Common myeloid progenitor, CD34-positive (primary cell): ENCODE data around the gene SPNS2.

Source experiments
- CTCF ChIA-PET: fragments of 350-600 bp; sonication (Branson Sonifier 250); formaldehyde crosslinking; loops from one replicate; lab custom pipeline; 2021; ENCODE audit warnings: antibody characterized with exemption; lab: Charles Lee
- POLR2A ChIA-PET: fragments of 350-600 bp; sonication (Branson Sonifier 250); formaldehyde crosslinking; loops from one replicate; lab custom pipeline; 2021; ENCODE audit warnings: antibody characterized with exemption; lab: Charles Lee
- DNase-seq, 3 donors: peaks; one replicate each; pipeline versions ENCODE4 v3.0.0 to v3.0.0-alpha.2; 2013
- H3K27ac ChIP-seq, 2 experiments: 1 replicate in 1 of 2; 2 replicates in 1 of 2; pipeline ENCODE4 v1.7.0; 2013; ENCODE audit warnings: inconsistent platforms in 2 of 2, low read length in 2 of 2, mild to moderate bottlenecking in 2 of 2, low read depth in 1 of 2, moderate library complexity in 1 of 2; ENCODE audit not compliant: severe bottlenecking in 2 of 2, insufficient read depth in 1 of 2, poor library complexity in 1 of 2
- H3K27me3 ChIP-seq, 5 experiments: replicated peaks in 2 of 5; 1 replicate in 3 of 5; 2 replicates in 2 of 5; pipeline versions ENCODE4 v1.6.1 to v1.7.0; 2013; ENCODE audit warnings: low read length in 4 of 5, mild to moderate bottlenecking in 2 of 5, moderate library complexity in 2 of 5, inconsistent platforms in 1 of 5; ENCODE audit not compliant: insufficient read depth in 5 of 5, control insufficient read depth in 4 of 5
- H3K36me3 ChIP-seq, 4 experiments: 1 replicate in 2 of 4; 2 replicates in 2 of 4; pipeline versions ENCODE4 v1.6.1 to v1.7.0; 2013; ENCODE audit warnings: low read length in 3 of 4, control low read depth in 1 of 4, mild to moderate bottlenecking in 1 of 4; ENCODE audit not compliant: control insufficient read depth in 4 of 4, insufficient read depth in 4 of 4
- H3K4me1 ChIP-seq, 4 experiments: 1 replicate in 3 of 4; 2 replicates in 1 of 4; pipeline versions ENCODE4 v1.6.1 to v1.7.1; 2013; ENCODE audit warnings: low read length in 3 of 4, mild to moderate bottlenecking in 3 of 4, control low read depth in 1 of 4, inconsistent platforms in 1 of 4, moderate library complexity in 1 of 4; ENCODE audit not compliant: control insufficient read depth in 4 of 4, insufficient read depth in 4 of 4; ENCODE audit errors: control extremely low read depth in 1 of 4
- H3K4me3 ChIP-seq, 7 experiments: 1 replicate in 4 of 7; 2 replicates in 3 of 7; pipeline versions ENCODE4 v1.5.1 to v1.7.0; 2013; ENCODE audit warnings: mild to moderate bottlenecking in 7 of 7, low read length in 6 of 7, moderate library complexity in 6 of 7, inconsistent platforms in 2 of 7, low read depth in 2 of 7, control low read depth in 1 of 7; ENCODE audit not compliant: insufficient read depth in 4 of 7, control insufficient read depth in 1 of 7; ENCODE audit errors: extremely low read depth in 1 of 7
- H3K9me3 ChIP-seq, 5 experiments: 1 replicate in 4 of 5; 2 replicates in 1 of 5; pipeline versions ENCODE4 v1.6.1 to v1.7.1; 2013; ENCODE audit warnings: low read length in 4 of 5, mild to moderate bottlenecking in 2 of 5, inconsistent platforms in 1 of 5, low read depth in 1 of 5, moderate library complexity in 1 of 5; ENCODE audit not compliant: control insufficient read depth in 4 of 5, insufficient read depth in 2 of 5; ENCODE audit errors: control extremely low read depth in 1 of 5
- whole genome bisulfite sequencing: methylation state at CpG from one replicate; pipeline ENCODE4 v1.1.5; 2013; ENCODE audit not compliant: insufficient coverage; 5-methylcytosine and 5-hydroxymethylcytosine counted together

Gene SPNS2

GRCh38 chr17:4487820-4488716 lies 10.6 kb upstream of the SPNS2 start:
- CTCF ChIA-PET = interaction anchor here (1.0 kb wide), 1 partner anchor 9 kb away, joined by 3 read pairs; no protein-coding TSS in a partner anchor
- 78% methylated on average over 19 of the region's 24 CpGs for WGBS
- Histone ChIP-seq H3K27me3 (no peaks in the 10 kb centered on the region), H3K9me3 (no peaks in the 10 kb centered on the region), H3K4me1 (peaks cover 2 to 65% (median 52%) of the 10 kb centered on the region in 4 experiments), H3K27ac (no peak overlapping the region), H3K4me3 (no peak overlapping the region), H3K36me3 (peaks cover 0 to 37% (median 2%) of the 10 kb centered on the region in 4 experiments)
- POLR2A ChIA-PET = interaction anchor here (0.6 kb wide), 2 partner anchors 12 to 55 kb away, joined by 3 read pairs; no protein-coding TSS in a partner anchor
- no peak for DNase-seq

DNA sequence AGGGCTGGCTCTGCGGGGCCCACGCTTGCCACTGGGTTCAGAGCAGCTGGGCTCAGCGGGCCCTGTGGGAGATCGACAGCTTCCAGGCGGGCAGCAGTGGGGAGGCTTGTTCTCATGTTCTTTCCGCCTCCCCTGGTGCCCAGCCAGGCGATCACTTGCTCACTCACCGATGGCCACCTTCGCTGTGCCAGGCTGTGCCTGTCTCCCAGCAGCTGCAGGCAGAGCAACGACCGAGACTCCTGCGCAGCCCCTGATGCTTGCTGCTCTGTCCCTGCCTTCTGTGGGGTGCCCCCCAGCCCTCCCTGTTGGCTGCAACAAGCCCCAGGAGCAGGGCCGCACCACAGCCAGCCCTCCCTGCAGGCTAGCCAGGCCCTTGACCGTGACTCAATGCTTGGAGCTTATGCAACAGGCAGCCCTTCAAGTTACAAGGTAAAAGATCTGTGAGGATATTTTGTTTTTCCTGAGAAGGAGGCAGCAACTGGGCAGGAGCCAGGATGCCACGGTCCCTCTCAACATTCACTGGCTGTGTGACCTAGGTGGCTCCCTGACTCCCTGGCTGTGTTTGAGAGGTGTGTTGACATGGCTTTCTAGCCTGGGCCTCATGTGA lies 9.6 kb upstream of the SPNS2 start:
- H3K4me1 ChIP-seq = peaks cover 2 to 59% (median 50%) of the 10 kb centered on the region in 4 experiments
- peaks cover 0 to 34% (median 2%) of the 10 kb centered on the region in 4 experiments for H3K36me3 ChIP-seq
- H3K27me3 ChIP-seq = no peaks in the 10 kb centered on the region
- H3K27ac ChIP-seq = no peak overlapping the region
- no peaks in the 10 kb centered on the region for H3K9me3 ChIP-seq
- ChIA-PET CTCF (interaction anchor here (0.9 to 2.4 kb wide), 3 partner anchors 11 to 71 kb away, joined by 3 to 9 read pairs (median 3); no protein-coding TSS in a partner anchor), POLR2A (no interaction called here)
- WGBS = 98% methylated on average over 14 of the region's 15 CpGs
- no peak for DNase-seq
- H3K4me3 ChIP-seq = no peak overlapping the region

GRCh38 chr17:4490109-4490591 lies 8.5 kb upstream of the SPNS2 start:
- POLR2A ChIA-PET = no interaction called here
- Histone ChIP-seq H3K4me1 (peaks cover 2 to 52% (median 46%) of the 10 kb centered on the region in 4 experiments), H3K4me3 (no peak overlapping the region), H3K27ac (no peak overlapping the region), H3K36me3 (peaks cover 0 to 32% (median 2%) of the 10 kb centered on the region in 4 experiments), H3K9me3 (no peaks in the 10 kb centered on the region), H3K27me3 (no peaks in the 10 kb centered on the region)
- no peak for DNase-seq
- WGBS = 90% methylated on average over 5 of the region's 9 CpGs
- CTCF ChIA-PET = interaction anchor here (1.0 to 2.4 kb wide), 5 partner anchors 8 to 72 kb away, joined by 3 to 9 read pairs (median 4); no protein-coding TSS in a partner anchor

GRCh38 chr17:4490637-4491061 lies 8.0 kb upstream of the SPNS2 start:
- peaks cover 0 to 32% (median 2%) of the 10 kb centered on the region in 4 experiments for H3K36me3 ChIP-seq
- H3K27ac ChIP-seq = no peak overlapping the region
- WGBS = 96% methylated on average over 5 of the region's 7 CpGs
- no peak overlapping the region for H3K4me3 ChIP-seq
- DNase-seq = no peak
- ChIA-PET POLR2A (no interaction called here), CTCF (interaction anchor here (1.0 to 2.4 kb wide), 5 partner anchors 8 to 72 kb away, joined by 3 to 9 read pairs (median 4); no protein-coding TSS in a partner anchor)
- no peaks in the 10 kb centered on the region for H3K27me3 ChIP-seq
- H3K9me3 ChIP-seq = no peaks in the 10 kb centered on the region
- H3K4me1 ChIP-seq = peaks cover 2 to 47% (median 42%) of the 10 kb centered on the region in 4 experiments

GRCh38 chr17:4492721-4493561 lies 5.7 kb upstream of the SPNS2 start:
- ChIA-PET POLR2A (interaction anchor here (0.8 to 1.3 kb wide), 2 partner anchors 11 to 56 kb away, joined by 3 read pairs; no protein-coding TSS in a partner anchor), CTCF (interaction anchor here (1.0 to 2.0 kb wide), 2 partner anchors 12 to 16 kb away, joined by 3 to 7 read pairs; no protein-coding TSS in a partner anchor)
- Histone ChIP-seq H3K36me3 (peaks cover 0 to 21% (median under 1%) of the 10 kb centered on the region in 4 experiments), H3K4me1 (peaks cover 2 to 28% (median 25%) of the 10 kb centered on the region in 4 experiments), H3K4me3 (no peak overlapping the region), H3K9me3 (no peaks in the 10 kb centered on the region), H3K27me3 (no peaks in the 10 kb centered on the region), H3K27ac (no peak overlapping the region)
- peak; percentile 46 to 77 (median 73) for DNase-seq
- 37% methylated on average over 16 of the region's 20 CpGs for WGBS

DNA sequence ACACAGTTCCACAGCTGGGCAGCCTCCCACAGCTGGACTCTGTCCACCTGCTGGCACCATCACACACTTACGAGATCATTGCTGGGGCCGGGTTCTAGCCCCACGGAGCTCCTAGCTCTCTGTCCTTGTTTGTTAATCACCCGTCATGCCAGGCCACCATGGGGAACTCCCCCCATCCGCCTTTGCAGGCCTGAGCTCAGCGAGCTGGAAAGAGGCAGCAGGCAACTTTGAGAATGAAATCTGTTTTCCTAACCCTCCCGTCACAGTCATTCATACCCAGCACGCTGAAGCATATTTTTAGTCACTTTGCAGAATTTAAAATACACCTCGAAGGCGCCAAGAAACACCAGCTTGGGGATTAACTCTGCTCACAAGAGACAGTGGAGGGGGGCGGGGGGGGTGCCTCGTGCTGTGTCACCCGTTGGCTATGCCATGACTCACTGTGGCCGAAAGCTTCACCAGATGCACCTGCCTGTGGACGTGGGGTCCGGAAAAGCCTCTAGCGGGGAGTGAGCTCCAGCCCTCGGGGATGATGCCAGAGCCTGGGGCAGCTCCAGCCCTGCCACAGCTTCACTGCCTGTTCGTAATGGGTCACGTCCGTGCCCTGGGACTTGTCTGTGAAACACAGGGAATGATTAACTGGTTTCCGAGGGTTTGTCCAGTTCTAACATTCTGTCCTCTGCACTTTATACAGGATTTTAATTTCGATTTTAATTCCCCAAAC lies 1.4 kb upstream of the SPNS2 start:
- Histone ChIP-seq H3K27me3 (no peaks in the 10 kb centered on the region), H3K9me3 (no peaks in the 10 kb centered on the region), H3K36me3 (peaks cover 0 to 2% (median under 1%) of the 10 kb centered on the region in 4 experiments), H3K4me3 (no peak overlapping the region), H3K4me1 (peaks cover 2 to 54% (median 46%) of the 10 kb centered on the region in 4 experiments), H3K27ac (no peak overlapping the region)
- WGBS = 87% methylated on average over 19 of the region's 23 CpGs
- CTCF ChIA-PET = interaction anchor here (0.8 to 2.6 kb wide), 8 partner anchors 9 to 76 kb away, joined by 3 to 8 read pairs (median 3); no protein-coding TSS in a partner anchor
- DNase-seq = peak in 1 of 3 donors; percentile 47
- POLR2A ChIA-PET = no interaction called here
